GM21390 (cell line): Measurements from ENCODE around the gene CT45A7.
"Not testable (repeated sequence)": the region's sequence is repeated elsewhere in the genome, so short reads cannot be mapped to it uniquely, and the experiment has no call there.

Experiments
- ATAC-seq: cut with Tn5 transposase; IDR thresholded peaks from one replicate; pipeline ENCODE4 v1.9.1; 2021; ENCODE audit not compliant: unreplicated experiment

Gene CT45A7, protein sequence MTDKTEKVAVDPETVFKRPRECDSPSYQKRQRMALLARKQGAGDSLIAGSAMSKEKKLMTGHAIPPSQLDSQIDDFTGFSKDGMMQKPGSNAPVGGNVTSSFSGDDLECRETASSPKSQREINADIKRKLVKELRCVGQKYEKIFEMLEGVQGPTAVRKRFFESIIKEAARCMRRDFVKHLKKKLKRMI

DNA sequence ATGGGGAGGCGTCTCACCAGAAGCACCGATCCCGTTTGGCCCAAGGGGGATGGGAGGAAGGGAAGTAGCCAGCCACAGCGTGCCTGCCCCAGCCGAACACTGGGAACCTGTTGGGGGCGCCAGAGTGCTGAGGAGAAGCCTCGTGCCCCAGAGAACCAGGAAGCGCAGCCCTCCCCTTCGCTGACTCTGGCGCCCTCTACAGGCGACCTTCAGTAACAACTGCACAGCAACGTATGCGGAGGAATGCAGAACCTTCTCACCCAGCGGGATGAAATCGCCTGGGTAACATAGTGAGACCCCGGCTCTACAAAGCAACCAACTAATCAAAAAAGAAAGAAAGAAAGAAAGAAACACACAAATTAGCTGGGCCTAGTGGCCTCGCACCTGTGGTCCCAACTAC lies at the start of gene CT45A7:
Gene CT45A7, minus strand, starts transcription at position 101 of the 400 bp plus-strand sequence. CDS start 3,747 bp downstream, outside the sequence.
- not testable (repeated sequence) for ATAC-seq

DNA sequence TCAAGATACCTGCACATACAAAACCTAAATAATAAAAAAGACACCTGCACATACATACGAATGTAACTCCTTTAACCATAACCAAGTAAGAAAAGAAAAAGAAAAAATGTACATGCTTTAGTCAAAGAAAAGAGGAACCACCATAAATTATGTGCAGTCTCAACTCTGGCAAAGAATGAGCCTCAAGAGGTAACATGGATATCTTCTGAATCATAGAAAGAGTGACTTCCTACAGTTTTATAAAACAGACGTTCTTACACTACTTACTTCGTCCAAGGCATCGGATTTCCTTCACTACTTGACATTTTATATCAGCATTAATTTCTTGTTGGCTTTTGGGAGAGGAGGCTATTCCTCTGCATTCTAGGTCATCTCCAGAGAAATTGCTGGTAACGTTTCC lies 45.7 kb upstream of the CT45A7 start:
- not testable (repeated sequence) for ATAC-seq

DNA sequence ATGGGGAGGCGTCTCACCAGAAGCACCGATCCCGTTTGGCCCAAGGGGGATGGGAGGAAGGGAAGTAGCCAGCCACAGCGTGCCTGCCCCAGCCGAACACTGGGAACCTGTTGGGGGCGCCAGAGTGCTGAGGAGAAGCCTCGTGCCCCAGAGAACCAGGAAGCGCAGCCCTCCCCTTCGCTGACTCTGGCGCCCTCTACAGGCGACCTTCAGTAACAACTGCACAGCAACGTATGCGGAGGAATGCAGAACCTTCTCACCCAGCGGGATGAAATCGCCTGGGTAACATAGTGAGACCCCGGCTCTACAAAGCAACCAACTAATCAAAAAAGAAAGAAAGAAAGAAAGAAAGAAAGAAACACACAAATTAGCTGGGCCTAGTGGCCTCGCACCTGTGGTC lies 34.6 kb upstream of the CT45A7 start, which contains the start of gene CT45A9:
Gene CT45A9, minus strand, starts transcription at position 101 of the 400 bp plus-strand sequence. CDS start 3,751 bp downstream, outside the sequence.
- not testable (repeated sequence) for ATAC-seq

DNA sequence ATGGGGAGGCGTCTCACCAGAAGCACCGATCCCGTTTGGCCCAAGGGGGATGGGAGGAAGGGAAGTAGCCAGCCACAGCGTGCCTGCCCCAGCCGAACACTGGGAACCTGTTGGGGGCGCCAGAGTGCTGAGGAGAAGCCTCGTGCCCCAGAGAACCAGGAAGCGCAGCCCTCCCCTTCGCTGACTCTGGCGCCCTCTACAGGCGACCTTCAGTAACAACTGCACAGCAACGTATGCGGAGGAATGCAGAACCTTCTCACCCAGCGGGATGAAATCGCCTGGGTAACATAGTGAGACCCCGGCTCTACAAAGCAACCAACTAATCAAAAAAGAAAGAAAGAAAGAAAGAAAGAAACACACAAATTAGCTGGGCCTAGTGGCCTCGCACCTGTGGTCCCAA lies 17.4 kb upstream of the CT45A7 start, which contains the start of gene CT45A8:
Gene CT45A8, minus strand, starts transcription at position 101 of the 400 bp plus-strand sequence. CDS start 3,755 bp downstream, outside the sequence.
- not testable (repeated sequence) for ATAC-seq

DNA sequence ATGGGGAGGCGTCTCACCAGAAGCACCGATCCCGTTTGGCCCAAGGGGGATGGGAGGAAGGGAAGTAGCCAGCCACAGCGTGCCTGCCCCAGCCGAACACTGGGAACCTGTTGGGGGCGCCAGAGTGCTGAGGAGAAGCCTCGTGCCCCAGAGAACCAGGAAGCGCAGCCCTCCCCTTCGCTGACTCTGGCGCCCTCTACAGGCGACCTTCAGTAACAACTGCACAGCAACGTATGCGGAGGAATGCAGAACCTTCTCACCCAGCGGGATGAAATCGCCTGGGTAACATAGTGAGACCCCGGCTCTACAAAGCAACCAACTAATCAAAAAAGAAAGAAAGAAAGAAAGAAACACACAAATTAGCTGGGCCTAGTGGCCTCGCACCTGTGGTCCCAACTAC lies 17.2 kb downstream of the CT45A7 start, which contains the start of gene CT45A2:
Gene CT45A2, minus strand, starts transcription at position 101 of the 400 bp plus-strand sequence. CDS start 3,747 bp downstream, outside the sequence.
- not testable (repeated sequence) for ATAC-seq

DNA sequence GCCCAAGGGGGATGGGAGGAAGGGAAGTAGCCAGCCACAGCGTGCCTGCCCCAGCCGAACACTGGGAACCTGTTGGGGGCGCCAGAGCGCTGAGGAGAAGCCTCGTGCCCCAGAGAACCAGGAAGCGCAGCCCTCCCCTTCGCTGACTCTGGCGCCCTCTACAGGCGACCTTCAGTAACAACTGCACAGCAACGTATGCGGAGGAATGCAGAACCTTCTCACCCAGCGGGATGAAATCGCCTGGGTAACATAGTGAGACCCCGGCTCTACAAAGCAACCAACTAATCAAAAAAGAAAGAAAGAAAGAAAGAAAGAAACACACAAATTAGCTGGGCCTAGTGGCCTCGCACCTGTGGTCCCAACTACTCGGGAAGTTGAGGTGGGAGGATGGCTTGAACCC lies 34.4 kb downstream of the CT45A7 start, which contains the start of gene CT45A6:
Gene CT45A6, minus strand, starts transcription at position 101 of the 400 bp plus-strand sequence. CDS start 3,794 bp downstream, outside the sequence.
- ATAC-seq = not testable (repeated sequence)

DNA sequence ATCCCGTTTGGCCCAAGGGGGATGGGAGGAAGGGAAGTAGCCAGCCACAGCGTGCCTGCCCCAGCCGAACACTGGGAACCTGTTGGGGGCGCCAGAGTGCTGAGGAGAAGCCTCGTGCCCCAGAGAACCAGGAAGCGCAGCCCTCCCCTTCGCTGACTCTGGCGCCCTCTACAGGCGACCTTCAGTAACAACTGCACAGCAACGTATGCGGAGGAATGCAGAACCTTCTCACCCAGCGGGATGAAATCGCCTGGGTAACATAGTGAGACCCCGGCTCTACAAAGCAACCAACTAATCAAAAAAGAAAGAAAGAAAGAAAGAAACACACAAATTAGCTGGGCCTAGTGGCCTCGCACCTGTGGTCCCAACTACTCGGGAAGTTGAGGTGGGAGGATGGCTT lies 51.7 kb downstream of the CT45A7 start, which contains the start of gene CT45A5:
Gene CT45A5, minus strand, starts transcription at position 101 of the 400 bp plus-strand sequence. CDS start 3,774 bp downstream, outside the sequence.
- not testable (repeated sequence) for ATAC-seq
